PC-9 (cell line): ENCODE data around the gene FGF14. TPM values are rescaled to one million over a fixed set of nuclear protein-coding genes. Genes with fewer than 3 reads are reported as not detected.
A peak's percentile ranks its signal among the peaks of the same experiment; 100 is the strongest.

Experiments used
- BruUV-seq: library from RNA; stranded (reverse); fragments of 400-500 nt; replicated peaks from 2 replicates; lab custom pipeline; 2021; lab: Mats Ljungman, UMichigan
- CTCF ChIA-PET: fragments of 300-600 bp; sonication (Branson Sonifier 250); formaldehyde crosslinking; loops from one replicate; lab custom pipeline; 2022; ENCODE audit warnings: antibody characterized with exemption; lab: Charles Lee
- POLR2A ChIA-PET: fragments of 300-600 bp; sonication (Branson Sonifier 250); formaldehyde crosslinking; loops from one replicate; lab custom pipeline; 2022; ENCODE audit warnings: antibody characterized with exemption; ENCODE audit not compliant: unreplicated experiment; lab: Charles Lee
- DNase-seq, 2 experiments: peaks; one replicate each; pipeline versions ENCODE4 v3.0.0 to v3.0.0-alpha.2; 2015 to 2022; ENCODE audit warnings: mixed read lengths in 1 of 2
- H2AFZ ChIP-seq: fragments of 200-600 bp; sonication (generic); 2 replicates; pipeline ENCODE4 v1.8.1; 2017; ENCODE audit warnings: antibody characterized with exemption
- H3F3A ChIP-seq: fragments of 200-600 bp; sonication (generic); 2 replicates; pipeline ENCODE4 v1.8.1; 2017; ENCODE audit warnings: antibody characterized with exemption, mild to moderate bottlenecking, low read depth; ENCODE audit not compliant: insufficient read depth
- H3K27ac ChIP-seq: fragments of 200-600 bp; sonication (generic); 2 replicates; pipeline ENCODE4 v1.6.1; 2016; ENCODE audit warnings: mixed run types
- H3K27me3 ChIP-seq: fragments of 200-600 bp; sonication (generic); 2 replicates; pipeline ENCODE4 v1.6.1; 2016; ENCODE audit warnings: low read depth, mixed run types; ENCODE audit not compliant: insufficient read depth
- H3K36me3 ChIP-seq: fragments of 200-600 bp; sonication (generic); 2 replicates; pipeline ENCODE4 v1.6.1; 2016; ENCODE audit warnings: low read depth, mixed run types
- H3K4me1 ChIP-seq: fragments of 200-600 bp; sonication (generic); replicated peaks from 2 replicates; pipeline ENCODE4 v1.6.1; 2016; ENCODE audit warnings: mixed run types; ENCODE audit not compliant: insufficient read depth
- H3K4me2 ChIP-seq: fragments of 200-600 bp; sonication (generic); 2 replicates; pipeline ENCODE4 v1.6.1; 2017; ENCODE audit warnings: mixed run types
- H3K4me3 ChIP-seq: fragments of 200-600 bp; sonication (generic); 2 replicates; pipeline ENCODE4 v1.6.1; 2016; ENCODE audit warnings: mixed run types
- H3K79me2 ChIP-seq: fragments of 200-600 bp; sonication (generic); 2 replicates; pipeline ENCODE4 v1.6.1; 2017; ENCODE audit warnings: low read depth, mixed run types
- H3K9me2 ChIP-seq: fragments of 200-600 bp; sonication (generic); 2 replicates; pipeline ENCODE4 v1.8.1; 2017; ENCODE audit warnings: mild to moderate bottlenecking; ENCODE audit not compliant: insufficient read depth
- H3K9me3 ChIP-seq: fragments of 200-600 bp; sonication (generic); 2 replicates; pipeline ENCODE4 v1.8.1; 2016; ENCODE audit warnings: low read depth; ENCODE audit not compliant: insufficient read depth
- H4K20me1 ChIP-seq: fragments of 200-600 bp; sonication (generic); 2 replicates; pipeline ENCODE4 v1.8.1; 2017; ENCODE audit not compliant: insufficient read depth
- CTCF ChIP-seq: fragments of 200-600 bp; sonication (generic); conservative IDR thresholded peaks from 2 replicates; pipeline ENCODE4 v1.6.1; 2017; ENCODE audit warnings: mixed run types, antibody characterized with exemption, mild to moderate bottlenecking, moderate library complexity
- EZH2 ChIP-seq: fragments of 200-600 bp; sonication (generic); IDR thresholded peaks from 2 replicates; pipeline ENCODE4 v1.8.0; 2017; ENCODE audit warnings: antibody characterized with exemption, low read depth
- intact Hi-C: fragments of 100-400 bp; cut with micrococcal nuclease; formaldehyde crosslinking; loops from one replicate; pipeline ENCODE4 v1.10.0; 2022; ENCODE audit not compliant: unreplicated experiment
- total RNA-seq: library from RNA; stranded (reverse); gene quantifications from 2 replicates; pipeline ENCODE4 v1.2.3, GENCODE V29; 2021

Gene FGF14
- total RNA-seq, 1 experiment from 2014 or later: not detected

- no peaks in the 10 kb centered on the region for H3F3A ChIP-seq
- intact Hi-C loops: no loop called here
- no peaks in the 10 kb centered on the region for H3K9me3 ChIP-seq
- no peaks in the 10 kb centered on the region for H4K20me1 ChIP-seq
- H2AFZ ChIP-seq: no peak overlapping the region
- H3K4me2 ChIP-seq: no peak overlapping the region
- H3K27ac ChIP-seq: no peak overlapping the region
- no peaks in the 10 kb centered on the region for H3K79me2 ChIP-seq
- H3K4me3 ChIP-seq: no peak overlapping the region
- CTCF ChIA-PET: no interaction called here
- POLR2A ChIA-PET: no interaction called here
- BruUV-seq: no TSS peak
- H3K36me3 ChIP-seq: no peaks in the 10 kb centered on the region
- 0 out of 2 replicates have a peak, but pooled peaks cover 6% of the 10 kb centered on the region for H3K4me1 ChIP-seq
- TF ChIP-seq CTCF: no peak
- TF ChIP-seq EZH2: no peak
- no peaks in the 10 kb centered on the region for H3K27me3 ChIP-seq
- no peak for DNase-seq
- H3K9me2 ChIP-seq: no peaks in the 10 kb centered on the region
Observed at GRCh38 chr13:101775267-101775666, 626.6 kb downstream of the FGF14 start.

GRCh38 chr13:101774393-101774792, 627.5 kb downstream of the FGF14 start:
- H3K36me3 ChIP-seq: no peaks in the 10 kb centered on the region
- H3F3A ChIP-seq: no peaks in the 10 kb centered on the region
- H3K27me3 ChIP-seq: no peaks in the 10 kb centered on the region
- ChIA-PET CTCF (no interaction called here), POLR2A (no interaction called here)
- BruUV-seq: no TSS peak
- no peak overlapping the region for H3K27ac ChIP-seq
- no peaks in the 10 kb centered on the region for H3K79me2 ChIP-seq
- no peak for TF ChIP-seq CTCF
- TF ChIP-seq EZH2: no peak
- no peaks in the 10 kb centered on the region for H4K20me1 ChIP-seq
- H3K4me2 ChIP-seq: no peak overlapping the region
- DNase-seq: no peak
- no peaks in the 10 kb centered on the region for H3K9me3 ChIP-seq
- no peaks in the 10 kb centered on the region for H3K9me2 ChIP-seq
- no peak overlapping the region for H2AFZ ChIP-seq
- H3K4me1 ChIP-seq: 0 out of 2 replicates have a peak, but pooled peaks cover 6% of the 10 kb centered on the region
- no peak overlapping the region for H3K4me3 ChIP-seq
- intact Hi-C loops: no loop called here

GRCh38 chr13:101773062-101773461, 628.8 kb downstream of the FGF14 start:
- Histone ChIP-seq H3F3A (no peaks in the 10 kb centered on the region), H3K9me3 (no peaks in the 10 kb centered on the region), H3K79me2 (no peaks in the 10 kb centered on the region), H3K27ac (no peak overlapping the region), H3K9me2 (no peaks in the 10 kb centered on the region), H3K4me3 (no peak overlapping the region), H2AFZ (no peak overlapping the region), H3K4me2 (no peak overlapping the region), H4K20me1 (no peaks in the 10 kb centered on the region), H3K4me1 (0 out of 2 replicates have a peak, but pooled peaks cover 6% of the 10 kb centered on the region), H3K27me3 (no peaks in the 10 kb centered on the region), H3K36me3 (no peaks in the 10 kb centered on the region)
- ChIA-PET POLR2A (no interaction called here), CTCF (no interaction called here)
- BruUV-seq: no TSS peak
- intact Hi-C loops: no loop called here
- peak in 1 of 2 experiments; percentile 45 for DNase-seq
- TF ChIP-seq EZH2: no peak
- TF ChIP-seq CTCF: no peak
